ENCODE measurements around the gene BOLA2B.
"Not testable (repeated sequence)": the region's sequence is repeated elsewhere in the genome, so short reads cannot be mapped to it uniquely, and the experiment has no call there.

BOLA2B gene

GRCh38 chr16:30184096-30184890 lies 9.2 kb downstream of the BOLA2B start:
- DNase-seq: peak; percentile 77

GRCh38 chr16:30183233-30184095 lies 10.0 kb downstream of the BOLA2B start, which contains the start of gene CORO1A:
Gene CORO1A (plus strand): TSS chr16:30183602. CDS start chr16:30185210, 1,608 bp downstream.
- peak; percentile 71 for DNase-seq

- no peak for DNase-seq
These were observed 12.7 kb downstream of the BOLA2B start for GRCh38 chr16:30180741-30181140.

- no peak for DNase-seq
These were observed 13.5 kb downstream of the BOLA2B start for GRCh38 chr16:30179931-30180330.

- no peak for DNase-seq
These were observed 14.3 kb downstream of the BOLA2B start for GRCh38 chr16:30179195-30179594.

GRCh38 chr16:30176876-30177275 lies 16.6 kb downstream of the BOLA2B start:
- not testable (repeated sequence) for DNase-seq

GRCh38 chr16:30173054-30173453 lies 20.4 kb downstream of the BOLA2B start:
- no peak for DNase-seq

- not testable (repeated sequence) for DNase-seq
These were observed 23.3 kb downstream of the BOLA2B start for GRCh38 chr16:30170145-30170544.

GRCh38 chr16:30169416-30169815 lies 24.1 kb downstream of the BOLA2B start:
- not testable (repeated sequence) for DNase-seq

- DNase-seq: not testable (repeated sequence)
These were observed 24.7 kb downstream of the BOLA2B start for GRCh38 chr16:30168746-30169145.

- peak; percentile 94 for DNase-seq
These were observed 27.1 kb downstream of the BOLA2B start for GRCh38 chr16:30166202-30166902.

GRCh38 chr16:30163538-30163937 lies 29.9 kb downstream of the BOLA2B start:
- no peak for DNase-seq

- no peak for DNase-seq
These were observed 36.3 kb downstream of the BOLA2B start for GRCh38 chr16:30157214-30157613.

- DNase-seq: no peak
These were observed 38.3 kb downstream of the BOLA2B start for GRCh38 chr16:30155188-30155587.

- DNase-seq: no peak
These were observed 40.9 kb downstream of the BOLA2B start for GRCh38 chr16:30152517-30152916.

- DNase-seq: no peak
These were observed 42.4 kb downstream of the BOLA2B start for GRCh38 chr16:30151091-30151490.

GRCh38 chr16:30149250-30149930 lies 44.1 kb downstream of the BOLA2B start:
- no peak for DNase-seq

- no peak for DNase-seq
These were observed 45.5 kb downstream of the BOLA2B start for GRCh38 chr16:30147843-30148510.

- no peak for DNase-seq
These were observed 47.8 kb downstream of the BOLA2B start for GRCh38 chr16:30145657-30146056.

- DNase-seq: no peak
These were observed 48.5 kb downstream of the BOLA2B start for GRCh38 chr16:30144917-30145316.

- DNase-seq: no peak
These were observed 49.4 kb downstream of the BOLA2B start for GRCh38 chr16:30144017-30144416.

GRCh38 chr16:30143347-30143702 lies 50.1 kb downstream of the BOLA2B start:
- no peak for DNase-seq
